ENCODE measurements around the gene TAAR6. TPM values are rescaled to one million over a fixed set of nuclear protein-coding genes. Genes with fewer than 3 reads are reported as not detected.

The TAAR6 gene
- total and polyA plus RNA-seq, 10 of the 15 experiments (the other 5 are each of a cell fraction or from before 2014, with no cell fraction given) = not detected

DNA sequence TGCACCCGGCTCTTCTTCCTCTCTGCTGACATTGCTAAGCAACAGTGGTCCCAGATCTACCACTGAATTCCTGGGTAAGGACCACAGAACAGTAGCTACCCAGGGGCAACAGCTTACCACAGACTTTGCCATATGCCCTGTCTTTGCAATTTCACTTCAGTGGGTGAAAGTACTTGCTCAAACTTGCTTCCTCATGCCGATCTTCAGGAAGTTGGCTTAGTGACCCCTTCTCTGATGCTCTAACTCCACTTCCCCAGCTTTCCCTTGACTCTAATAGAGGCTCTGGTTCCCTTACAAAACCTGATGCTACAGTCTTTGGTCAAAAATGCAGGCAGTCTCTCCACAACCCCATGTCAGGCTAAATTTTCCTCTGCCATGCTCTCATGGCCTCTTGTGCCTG lies 22.7 kb downstream of the TAAR6 start:
- H4K20me1 ChIP-seq (ENCODE audit: control insufficient read depth, insufficient read depth) = no peaks in the 10 kb centered on the region
- CTCF ChIA-PET = no interaction called here

More for the DNA sequence above, 22.7 kb downstream of the TAAR6 start:
- DNase-seq (ENCODE audit: low read depth, low spot score) = no peak
- ChIA-PET SMC1A (ENCODE audit: uncharacterized antibody, unreplicated experiment) (no interaction called here), POLR2A (no interaction called here), RAD21 (ENCODE audit: unreplicated experiment) (no interaction called here)
- Histone ChIP-seq H2AFZ (ENCODE audit: control insufficient read depth, low read depth, low read length) (no peak overlapping the region), H3K4me2 (ENCODE audit: control insufficient read depth, insufficient read depth) (no peak overlapping the region), H3K9ac (ENCODE audit: control insufficient read depth, insufficient read depth, low read length) (no peak overlapping the region), H3K4me1 (ENCODE audit: control insufficient read depth, insufficient read depth, low read length) (no peaks in the 10 kb centered on the region), H3K36me3 (ENCODE audit: control insufficient read depth in 2 of 2, insufficient read depth in 2 of 2, low read length in 1 of 2) (no peaks in the 10 kb centered on the region), H3K27me3 (replicated peaks in 1 of 2; ENCODE audit: control insufficient read depth in 2 of 2, insufficient read depth in 2 of 2, low read length in 1 of 2) (no peaks in the 10 kb centered on the region), H3K27ac (ENCODE audit: control insufficient read depth, insufficient read depth) (no peak overlapping the region), H3K4me3 (no peak overlapping the region), H3K9me3 (replicated peaks; ENCODE audit: control insufficient read depth, insufficient read depth, low read length) (no peaks in the 10 kb centered on the region), H3K79me2 (ENCODE audit: control insufficient read depth, insufficient read depth, low read length) (no peaks in the 10 kb centered on the region)
- BruUV-seq (replicated peaks) = no TSS peak
- in situ Hi-C loops (cut with MboI) = no loop called here
- intact Hi-C loops (cut with micrococcal nuclease; ENCODE audit: unreplicated experiment) = no loop called here
- no peak for FAIRE-seq
- no peak for ATAC-seq
- TF ChIP-seq, protein P1, sequence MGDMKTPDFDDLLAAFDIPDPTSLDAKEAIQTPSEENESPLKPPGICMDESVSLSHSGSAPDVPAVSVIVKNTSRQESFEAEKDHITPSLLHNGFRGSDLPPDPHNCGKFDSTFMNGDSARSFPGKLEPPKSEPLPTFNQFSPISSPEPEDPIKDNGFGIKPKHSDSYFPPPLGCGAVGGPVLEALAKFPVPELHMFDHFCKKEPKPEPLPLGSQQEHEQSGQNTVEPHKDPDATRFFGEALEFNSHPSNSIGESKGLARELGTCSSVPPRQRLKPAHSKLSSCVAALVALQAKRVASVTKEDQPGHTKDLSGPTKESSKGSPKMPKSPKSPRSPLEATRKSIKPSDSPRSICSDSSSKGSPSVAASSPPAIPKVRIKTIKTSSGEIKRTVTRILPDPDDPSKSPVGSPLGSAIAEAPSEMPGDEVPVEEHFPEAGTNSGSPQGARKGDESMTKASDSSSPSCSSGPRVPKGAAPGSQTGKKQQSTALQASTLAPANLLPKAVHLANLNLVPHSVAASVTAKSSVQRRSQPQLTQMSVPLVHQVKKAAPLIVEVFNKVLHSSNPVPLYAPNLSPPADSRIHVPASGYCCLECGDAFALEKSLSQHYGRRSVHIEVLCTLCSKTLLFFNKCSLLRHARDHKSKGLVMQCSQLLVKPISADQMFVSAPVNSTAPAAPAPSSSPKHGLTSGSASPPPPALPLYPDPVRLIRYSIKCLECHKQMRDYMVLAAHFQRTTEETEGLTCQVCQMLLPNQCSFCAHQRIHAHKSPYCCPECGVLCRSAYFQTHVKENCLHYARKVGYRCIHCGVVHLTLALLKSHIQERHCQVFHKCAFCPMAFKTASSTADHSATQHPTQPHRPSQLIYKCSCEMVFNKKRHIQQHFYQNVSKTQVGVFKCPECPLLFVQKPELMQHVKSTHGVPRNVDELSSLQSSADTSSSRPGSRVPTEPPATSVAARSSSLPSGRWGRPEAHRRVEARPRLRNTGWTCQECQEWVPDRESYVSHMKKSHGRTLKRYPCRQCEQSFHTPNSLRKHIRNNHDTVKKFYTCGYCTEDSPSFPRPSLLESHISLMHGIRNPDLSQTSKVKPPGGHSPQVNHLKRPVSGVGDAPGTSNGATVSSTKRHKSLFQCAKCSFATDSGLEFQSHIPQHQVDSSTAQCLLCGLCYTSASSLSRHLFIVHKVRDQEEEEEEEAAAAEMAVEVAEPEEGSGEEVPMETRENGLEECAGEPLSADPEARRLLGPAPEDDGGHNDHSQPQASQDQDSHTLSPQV (IDR thresholded peaks at IDR 0.05) = no peak
- no peak for TF ChIP-seq MEF2B (IDR thresholded peaks at IDR 0.05; ENCODE audit: partially characterized antibody, poor library complexity, severe bottlenecking)
- TF ChIP-seq RCOR1 (conservative IDR thresholded peaks at IDR 0.05; ENCODE audit: low read depth, low read length) = no peak
- TF ChIP-seq HDAC6 (IDR thresholded peaks at IDR 0.05; ENCODE audit: unreplicated experiment) = no peak
- TF ChIP-seq CREM (IDR thresholded peaks at IDR 0.05; ENCODE audit: low read depth) = no peak
- TF ChIP-seq NR2C2 (IDR thresholded peaks at IDR 0.05; ENCODE audit: borderline replicate concordance, control insufficient read depth, insufficient read length, low read depth) = no peak
- no peak for TF ChIP-seq WRNIP1 (IDR thresholded peaks at IDR 0.05; ENCODE audit: borderline replicate concordance, low read depth, low read length)
- no peak for TF ChIP-seq PBX3 (IDR thresholded peaks at IDR 0.05; ENCODE audit: insufficient replicate concordance, low read depth, low read length)
- TF ChIP-seq RFX5 (IDR thresholded peaks at IDR 0.05; ENCODE audit: low read depth, low read length) = no peak
- no peak for TF ChIP-seq ZNF217 (IDR thresholded peaks at IDR 0.05)
- TF ChIP-seq POLR2A (IDR thresholded peaks at IDR 0.05; ENCODE audit: low read depth, low read length) = no peak
- TF ChIP-seq NR2C1 (IDR thresholded peaks at IDR 0.05) = no peak
- TF ChIP-seq HSF1 (IDR thresholded peaks at IDR 0.05; ENCODE audit: low read depth, low read length) = no peak
- TF ChIP-seq JUNB (IDR thresholded peaks at IDR 0.05) = no peak
- WGBS (ENCODE audit: insufficient coverage, insufficient replicate concordance, low lambda C conversion rate, missing lambda C conversion rate) = 8% methylated on average over 2 of the region's 2 CpGs

All from GM12878 (cell line).